Natural killer cell treated with Interleukin-12 subunit alpha and Interleukin-12 subunit beta and Interleukin-15 and Interleukin-18, amount 100 ng/mL, for 72 hours (primary cell): ENCODE measurements around the gene CPE. TPM values are rescaled to one million over a fixed set of nuclear protein-coding genes. Genes with fewer than 3 reads are reported as not detected.

ENCODE experiments used
- ATAC-seq, 2 donors: fragments of 150-1000 bp; cut with Tn5 transposase in 1 of 2; sonication (Bioruptor Pico), chemical (Tn5 transposase) in 1 of 2; 2 replicates each; pipeline ENCODE4 v1.10.0; 2021
- DNase-seq: peaks from one replicate; pipeline ENCODE4 v3.0.0; 2022; ENCODE audit warnings: low spot score
- H3K27ac Mint-ChIP-seq, 2 donors: 1 replicate in 1 of 2; 2 replicates in 1 of 2; pipeline ENCODE4 v1.8.0; 2022; ENCODE audit warnings: mixed read lengths in 2 of 2, mild to moderate bottlenecking in 1 of 2, moderate library complexity in 1 of 2
- H3K27me3 Mint-ChIP-seq, 2 donors: 1 replicate in 1 of 2; 2 replicates in 1 of 2; pipeline ENCODE4 v1.8.0; 2022; ENCODE audit warnings: mixed read lengths in 2 of 2
- H3K36me3 Mint-ChIP-seq: one replicate; pipeline ENCODE4 v1.8.0; 2022; ENCODE audit warnings: mixed read lengths
- H3K4me1 Mint-ChIP-seq, 2 donors: 1 replicate in 1 of 2; 2 replicates in 1 of 2; pipeline ENCODE4 v1.8.0; 2022; ENCODE audit warnings: low read depth in 2 of 2, mixed read lengths in 2 of 2, mild to moderate bottlenecking in 1 of 2
- H3K4me3 Mint-ChIP-seq: one replicate; pipeline ENCODE4 v1.8.0; 2022; ENCODE audit warnings: mixed read lengths
- H3K9me3 Mint-ChIP-seq: 2 replicates; pipeline ENCODE4 v1.8.0; 2022; ENCODE audit warnings: mixed read lengths
- total RNA-seq, 2 donors: library from RNA; stranded (reverse); gene quantifications; one replicate each; pipeline ENCODE4 v1.2.3, GENCODE V29; 2022

Gene CPE
- total RNA-seq, 2 donors from 2014 or later, result not detected

DNA sequence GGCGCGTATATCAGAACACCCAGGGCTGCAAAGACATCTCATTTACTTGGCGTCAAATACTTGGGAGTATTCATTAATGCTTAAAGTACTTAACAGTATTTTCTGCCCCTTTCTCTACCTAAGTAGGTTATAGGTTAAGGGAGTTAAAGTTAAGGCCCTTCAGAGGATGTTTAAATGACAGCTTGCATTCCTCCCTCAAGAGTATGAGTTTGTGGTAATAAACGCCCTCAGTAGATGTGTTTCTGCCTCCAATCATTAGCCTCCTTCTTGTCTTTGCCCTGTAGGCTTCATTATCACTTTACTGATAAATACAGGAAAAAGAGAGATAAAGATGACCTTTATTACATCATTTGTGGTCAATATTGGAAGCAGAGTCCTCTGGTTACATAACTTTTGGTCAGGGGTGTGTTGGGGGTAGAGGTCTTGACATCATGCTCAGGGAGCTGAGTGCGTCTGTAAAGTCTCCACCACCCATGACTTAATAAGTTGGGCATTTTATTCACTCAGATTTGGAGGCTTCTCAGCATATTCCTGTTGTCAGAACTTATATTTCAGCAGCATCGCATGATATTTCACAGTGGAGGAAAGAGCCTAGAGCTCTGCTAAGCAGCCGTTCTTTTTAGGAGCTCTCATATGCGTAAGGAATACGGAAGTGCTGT, 145.9 kb downstream of the CPE start:
- no peaks in the 10 kb centered on the region for H3K4me1 Mint-ChIP-seq
- ATAC-seq, result no peak
- no peak overlapping the region for H3K4me3 Mint-ChIP-seq
- peaks cover 3% of the 10 kb centered on the region for H3K9me3 Mint-ChIP-seq
- DNase-seq, result no peak
- H3K36me3 Mint-ChIP-seq, result no peaks in the 10 kb centered on the region
- H3K27ac Mint-ChIP-seq, result no peak overlapping the region
- peaks cover 2 to 14% of the 10 kb centered on the region in 2 donors for H3K27me3 Mint-ChIP-seq

DNA sequence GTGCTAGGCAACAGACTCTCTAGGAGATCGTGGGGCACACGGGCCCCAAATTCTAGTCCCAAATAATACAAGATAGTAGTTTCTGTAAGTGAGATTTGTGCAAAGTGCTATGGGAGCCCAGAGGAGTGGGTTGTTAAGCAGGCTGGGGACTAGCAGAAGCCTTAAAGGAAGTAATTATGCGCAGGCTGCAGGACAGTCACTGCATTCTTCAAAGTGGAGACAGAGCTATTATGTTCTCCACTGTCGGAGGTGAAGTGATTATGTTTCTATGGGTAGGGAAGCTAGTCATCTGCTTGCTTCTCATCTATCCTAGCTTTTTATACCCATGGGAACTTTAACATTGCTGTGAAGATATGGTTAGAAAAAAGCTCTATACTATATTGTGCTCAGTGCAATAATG, 154.2 kb downstream of the CPE start:
- Mint-ChIP-seq H3K27me3 (no peaks in the 10 kb centered on the region), H3K4me1 (no peaks in the 10 kb centered on the region), H3K36me3 (no peaks in the 10 kb centered on the region), H3K4me3 (no peak overlapping the region), H3K9me3 (no peaks in the 10 kb centered on the region), H3K27ac (no peak overlapping the region)
- ATAC-seq (no peak), DNase-seq (no peak)

DNA sequence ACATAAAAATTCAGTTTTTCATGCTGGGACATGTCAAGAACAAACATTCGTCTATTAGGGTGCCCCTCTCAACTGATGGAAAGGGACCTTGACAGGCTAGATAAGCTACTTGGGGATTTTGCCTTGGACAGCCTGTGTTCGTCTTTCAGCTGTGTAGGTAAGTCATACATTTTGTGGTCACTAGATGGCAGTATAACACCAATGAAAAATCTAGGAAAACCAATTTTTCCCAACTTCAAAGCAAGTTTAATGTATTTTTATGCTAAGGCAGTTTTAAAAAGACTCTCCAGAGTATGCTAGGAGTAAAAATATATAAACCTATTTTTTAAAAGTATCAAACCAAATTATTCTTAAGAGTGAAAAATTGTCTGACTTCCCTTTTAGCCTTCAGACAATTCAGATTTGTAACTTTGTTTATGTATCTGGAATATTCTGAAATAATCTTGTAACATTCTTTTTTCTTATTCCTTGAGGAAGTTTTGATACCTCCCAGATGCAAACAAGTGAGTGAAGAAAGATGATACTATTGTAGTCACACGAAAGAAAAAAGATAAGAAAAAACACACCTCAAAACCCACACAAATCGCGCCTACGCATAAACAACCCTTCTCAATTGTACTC, 158.3 kb downstream of the CPE start:
- no peaks in the 10 kb centered on the region for H3K9me3 Mint-ChIP-seq
- no peaks in the 10 kb centered on the region for H3K4me1 Mint-ChIP-seq
- no peaks in the 10 kb centered on the region for H3K27me3 Mint-ChIP-seq
- no peaks in the 10 kb centered on the region for H3K36me3 Mint-ChIP-seq
- ATAC-seq (no peak), DNase-seq (no peak)
- H3K27ac Mint-ChIP-seq, result no peak overlapping the region
- no peak overlapping the region for H3K4me3 Mint-ChIP-seq

DNA sequence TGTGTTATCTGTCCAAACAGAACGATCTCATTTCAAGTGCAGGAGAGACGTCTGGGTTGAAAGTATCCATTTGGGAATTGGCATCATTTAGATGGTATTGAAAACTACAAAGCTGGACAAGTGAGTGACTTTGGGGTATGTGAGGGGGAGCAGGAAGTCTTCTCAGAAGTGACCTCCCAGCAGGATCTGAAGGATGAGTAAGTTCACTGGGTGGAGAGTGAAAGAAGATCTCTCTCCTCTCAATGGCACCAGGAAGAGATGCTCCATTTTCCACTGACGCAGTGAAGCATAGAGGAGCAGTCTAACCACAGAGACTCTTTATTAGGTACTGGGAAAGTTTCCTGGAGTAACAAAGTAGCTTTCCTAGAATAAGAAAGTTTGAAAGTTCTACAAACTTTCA, 161.0 kb downstream of the CPE start:
- no peak overlapping the region for H3K4me3 Mint-ChIP-seq
- ATAC-seq (no peak), DNase-seq (no peak)
- no peaks in the 10 kb centered on the region for H3K36me3 Mint-ChIP-seq
- no peaks in the 10 kb centered on the region for H3K27me3 Mint-ChIP-seq
- no peak overlapping the region for H3K27ac Mint-ChIP-seq
- no peaks in the 10 kb centered on the region for H3K9me3 Mint-ChIP-seq
- H3K4me1 Mint-ChIP-seq, result no peaks in the 10 kb centered on the region

DNA sequence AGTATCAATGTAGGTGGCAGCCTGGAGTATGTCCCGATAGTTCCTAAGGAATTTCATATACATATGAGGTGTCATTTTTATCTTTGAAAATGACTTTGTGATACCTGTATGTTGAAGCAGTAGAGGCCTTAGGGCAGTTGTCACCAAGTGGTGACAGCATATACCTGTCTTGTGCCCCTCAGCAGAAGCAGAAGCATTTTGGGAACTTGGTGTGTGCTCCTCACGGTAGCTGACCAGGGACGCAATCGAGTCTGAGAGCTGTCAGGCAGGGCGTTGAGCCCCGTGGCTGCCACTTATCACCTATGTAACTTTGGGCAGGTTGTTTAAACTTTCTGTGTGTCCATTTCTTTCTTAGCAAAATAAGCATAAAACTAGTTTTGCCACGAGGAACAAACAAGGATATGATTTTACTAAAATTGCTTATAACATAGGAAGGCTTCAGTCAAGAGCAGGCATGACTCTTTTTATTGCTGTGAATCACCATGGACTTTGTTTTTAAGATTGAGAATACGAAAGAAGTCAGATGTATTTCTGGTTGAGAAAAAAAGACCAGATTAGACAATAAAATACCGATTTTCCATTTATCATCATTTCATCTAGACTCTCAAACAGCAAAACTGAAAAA, 161.5 kb downstream of the CPE start:
- H3K27ac Mint-ChIP-seq, result no peak overlapping the region
- H3K27me3 Mint-ChIP-seq, result no peaks in the 10 kb centered on the region
- no peak overlapping the region for H3K4me3 Mint-ChIP-seq
- no peaks in the 10 kb centered on the region for H3K4me1 Mint-ChIP-seq
- DNase-seq, result no peak
- no peak for ATAC-seq
- no peaks in the 10 kb centered on the region for H3K9me3 Mint-ChIP-seq
- no peaks in the 10 kb centered on the region for H3K36me3 Mint-ChIP-seq

DNA sequence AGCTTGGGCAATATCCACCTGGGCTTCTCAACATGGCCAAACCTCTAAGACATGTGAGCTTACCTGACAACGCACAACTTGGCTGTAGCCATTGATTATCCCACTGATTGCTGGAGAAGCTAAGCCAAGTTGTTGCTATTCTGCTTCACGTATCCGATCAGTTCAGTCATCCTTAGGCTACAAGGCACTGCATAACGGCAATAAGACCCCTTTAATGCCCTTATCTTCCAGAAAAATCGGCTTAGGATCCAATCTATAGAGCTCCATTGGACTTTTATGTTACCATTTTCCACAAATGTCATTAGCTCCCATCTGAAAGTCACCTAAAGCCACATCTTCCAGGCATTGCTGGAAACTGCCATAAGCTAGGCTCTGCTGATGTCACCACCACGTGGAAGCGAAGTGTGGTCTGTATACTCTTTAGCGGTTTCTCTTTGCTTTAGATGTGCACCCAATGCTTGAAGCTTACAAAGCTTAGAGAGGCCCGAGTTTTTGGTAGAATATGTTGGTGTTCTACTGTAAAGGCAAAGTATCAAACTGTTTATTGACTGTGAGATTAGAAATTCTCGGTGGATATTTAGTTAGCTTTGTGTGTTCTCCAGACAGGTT, 163.1 kb downstream of the CPE start:
- Mint-ChIP-seq H3K27ac (no peak overlapping the region), H3K9me3 (no peaks in the 10 kb centered on the region), H3K4me1 (no peaks in the 10 kb centered on the region), H3K4me3 (no peak overlapping the region), H3K27me3 (no peaks in the 10 kb centered on the region), H3K36me3 (no peaks in the 10 kb centered on the region)
- ATAC-seq, result no peak
- no peak for DNase-seq

DNA sequence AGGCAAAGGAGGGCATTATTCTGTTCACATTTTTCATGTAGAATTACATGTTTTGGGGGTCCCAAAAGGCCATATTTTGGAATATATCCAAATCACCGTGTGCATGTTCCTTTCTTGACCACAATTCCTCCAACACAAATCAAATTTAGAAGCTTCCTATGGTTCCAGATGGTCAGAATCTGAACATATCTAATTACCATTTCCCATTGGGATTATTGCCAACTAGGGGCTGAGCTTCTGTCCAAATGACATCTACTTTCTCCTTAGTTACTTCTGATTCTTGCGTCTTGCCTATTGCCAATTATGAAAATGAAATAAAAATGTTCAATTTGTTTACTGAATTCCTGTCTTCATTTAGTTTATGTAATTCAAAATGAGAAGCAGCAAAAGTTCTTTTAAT, 163.7 kb downstream of the CPE start:
- no peak for ATAC-seq

More for the DNA sequence above, 163.7 kb downstream of the CPE start:
- Mint-ChIP-seq H3K9me3 (no peaks in the 10 kb centered on the region), H3K27me3 (no peaks in the 10 kb centered on the region), H3K36me3 (no peaks in the 10 kb centered on the region), H3K4me3 (no peak overlapping the region), H3K4me1 (peaks cover 0 to 1% of the 10 kb centered on the region in 2 donors), H3K27ac (no peak overlapping the region)
- DNase-seq, result no peak

Other genes with a start within 250 kb of the CPE start
- 10 to 100 TPM; 53.7 to 80.1 TPM for gene KLHL2, start 171.4 kb upstream of the CPE start, total RNA-seq
- gene MSMO1, start 51.3 kb upstream of the CPE start, total RNA-seq, result 10 to 100 TPM; 59.1 to 60.2 TPM